Suprapubic skin (tissue), 4 donors: Measurements from ENCODE around the gene ARMH1.

Experiments used
- EP300 ChIP-seq: sonication (generic); formaldehyde crosslinking; IDR thresholded peaks from one replicate; pipeline ENCODE4 v1.6.1; 2017; ENCODE audit warnings: antibody characterized with exemption
- POLR2A ChIP-seq, 2 donors: fragments of 450-650 bp; IDR thresholded peaks; one replicate each; pipeline ENCODE4 v1.6.1; 2017; ENCODE audit warnings: antibody characterized with exemption in 2 of 2, mild to moderate bottlenecking in 2 of 2, moderate library complexity in 2 of 2
- POLR2AphosphoS5 ChIP-seq, 3 donors: sonication (generic); formaldehyde crosslinking; IDR thresholded peaks; one replicate each; pipeline ENCODE4 v1.6.1; 2017; ENCODE audit warnings: antibody characterized with exemption in 3 of 3
- TF ChIP-seq, protein P1 (sequence below), 2 donors: fragments of 200-600 bp in 1 of 2; fragments of 450-650 bp in 1 of 2; sonication (generic) in 1 of 2; IDR thresholded peaks; one replicate each; pipeline ENCODE4 v1.5.1; 2016 to 2019; ENCODE audit warnings: antibody characterized with exemption in 2 of 2, mild to moderate bottlenecking in 1 of 2, moderate library complexity in 1 of 2

DNA sequence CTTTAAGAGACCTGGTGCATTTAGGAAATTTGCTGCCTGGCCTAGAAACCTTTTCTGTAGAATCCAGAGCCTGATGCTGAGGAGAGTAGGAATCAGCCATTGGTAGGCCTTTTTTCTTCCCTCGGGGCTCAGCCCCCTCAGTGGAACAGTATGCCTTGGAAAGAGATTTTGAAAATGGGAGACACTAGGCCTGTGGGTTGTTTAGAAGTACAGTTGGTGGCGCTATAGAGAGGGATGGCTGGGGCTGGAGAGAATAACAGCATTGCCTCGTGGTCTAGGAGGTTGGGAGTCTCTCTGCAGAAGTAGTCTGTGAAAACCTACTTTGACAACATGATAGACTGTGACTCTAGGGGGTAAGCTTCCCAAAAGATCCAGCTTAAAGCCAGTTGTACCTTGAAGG lies 73.4 kb downstream of the ARMH1 start:
- no peak for TF ChIP-seq POLR2AphosphoS5 (IDR thresholded peaks at IDR 0.05)
- TF ChIP-seq, protein P1, sequence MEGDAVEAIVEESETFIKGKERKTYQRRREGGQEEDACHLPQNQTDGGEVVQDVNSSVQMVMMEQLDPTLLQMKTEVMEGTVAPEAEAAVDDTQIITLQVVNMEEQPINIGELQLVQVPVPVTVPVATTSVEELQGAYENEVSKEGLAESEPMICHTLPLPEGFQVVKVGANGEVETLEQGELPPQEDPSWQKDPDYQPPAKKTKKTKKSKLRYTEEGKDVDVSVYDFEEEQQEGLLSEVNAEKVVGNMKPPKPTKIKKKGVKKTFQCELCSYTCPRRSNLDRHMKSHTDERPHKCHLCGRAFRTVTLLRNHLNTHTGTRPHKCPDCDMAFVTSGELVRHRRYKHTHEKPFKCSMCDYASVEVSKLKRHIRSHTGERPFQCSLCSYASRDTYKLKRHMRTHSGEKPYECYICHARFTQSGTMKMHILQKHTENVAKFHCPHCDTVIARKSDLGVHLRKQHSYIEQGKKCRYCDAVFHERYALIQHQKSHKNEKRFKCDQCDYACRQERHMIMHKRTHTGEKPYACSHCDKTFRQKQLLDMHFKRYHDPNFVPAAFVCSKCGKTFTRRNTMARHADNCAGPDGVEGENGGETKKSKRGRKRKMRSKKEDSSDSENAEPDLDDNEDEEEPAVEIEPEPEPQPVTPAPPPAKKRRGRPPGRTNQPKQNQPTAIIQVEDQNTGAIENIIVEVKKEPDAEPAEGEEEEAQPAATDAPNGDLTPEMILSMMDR (IDR thresholded peaks at IDR 0.05), result no peak
- no peak for TF ChIP-seq EP300
- TF ChIP-seq POLR2A (IDR thresholded peaks at IDR 0.05), result no peak
